Stomach (tissue), 9 donors: ENCODE measurements around the gene TPCN2. TPM values are rescaled to one million over a fixed set of nuclear protein-coding genes. Genes with fewer than 3 reads are reported as not detected.

ENCODE experiments used
- DNase-seq, 2 donors: peaks; one replicate each; pipeline versions ENCODE4 v3.0.0 to v3.0.0-alpha.2; 2013 to 2019
- H3K27ac ChIP-seq, 5 donors: fragments of 200-600 bp in 4 of 5; sonication (generic) in 4 of 5; one replicate each; pipeline ENCODE4 v1.5.1; 2013 to 2019; ENCODE audit warnings: mild to moderate bottlenecking in 1 of 5, moderate library complexity in 1 of 5
- H3K27me3 ChIP-seq, 3 donors: fragments of 200-600 bp; sonication (generic); one replicate each; pipeline ENCODE4 v1.5.1; 2017 to 2019; ENCODE audit warnings: mixed run types in 1 of 3
- H3K36me3 ChIP-seq, 4 donors: fragments of 200-600 bp; sonication (generic); 1 replicate in 3 of 4; 2 replicates in 1 of 4; pipeline ENCODE4 v1.5.1; 2016 to 2019
- H3K4me1 ChIP-seq, 4 donors: fragments of 200-600 bp; sonication (generic); one replicate each; pipeline ENCODE4 v1.5.1; 2016 to 2019
- H3K4me3 ChIP-seq, 4 donors: fragments of 200-600 bp; sonication (generic) in 3 of 4; one replicate each; pipeline ENCODE4 v1.5.1; 2016 to 2019; ENCODE audit warnings: mild to moderate bottlenecking in 1 of 4
- H3K9me3 ChIP-seq, 4 donors: fragments of 200-600 bp; sonication (generic); one replicate each; pipeline ENCODE4 v1.5.1; 2016 to 2019
- CTCF ChIP-seq, 7 experiments: fragments of 450-650 bp in 4 of 7; fragments of 200-600 bp in 3 of 7; sonication (generic) in 3 of 7; IDR thresholded peaks; one replicate each; pipeline ENCODE4 v1.5.1; 2016 to 2019; ENCODE audit warnings: antibody characterized with exemption in 7 of 7, control low read depth in 2 of 7, mild to moderate bottlenecking in 1 of 7
- EP300 ChIP-seq: sonication (generic); formaldehyde crosslinking; IDR thresholded peaks from one replicate; pipeline ENCODE4 v1.6.1; 2017; ENCODE audit warnings: antibody characterized with exemption
- POLR2A ChIP-seq, 4 donors: fragments of 450-650 bp; IDR thresholded peaks; one replicate each; pipeline ENCODE4 v1.6.1; 2016; ENCODE audit warnings: antibody characterized with exemption in 4 of 4, control low read depth in 2 of 4, mild to moderate bottlenecking in 1 of 4, moderate library complexity in 1 of 4
- POLR2AphosphoS5 ChIP-seq, 3 donors: sonication (generic); formaldehyde crosslinking; IDR thresholded peaks; one replicate each; pipeline ENCODE4 v1.6.1; 2016; ENCODE audit warnings: antibody characterized with exemption in 3 of 3
- WGBS, 5 donors: extraction: QIAGEN DNeasy Blood & Tissue Kit in 3 of 5; methylation state at CpG; one replicate each; pipeline versions ENCODE4 v1.1.5 to v1.1.7; 2013 to 2018; 5-methylcytosine and 5-hydroxymethylcytosine counted together
- intact Hi-C: fragments of 100-400 bp; cut with DNase I; formaldehyde crosslinking; loops from one replicate; pipeline ENCODE4 v1.15.1; 2023; ENCODE audit warnings: low total_unique reads
- polyA plus RNA-seq, 3 donors: library from polyadenylated mRNA; stranded (reverse); fragments of 200-250 nt; gene quantifications; one replicate each; pipeline ENCODE4 v1.2.3, GENCODE V29; 2013
- total RNA-seq, 5 donors: library from RNA; depleted of rRNA; stranded (reverse); fragments of >200 nt; gene quantifications; one replicate each; pipeline versions ENCODE4 v1.1.0 to v1.2.3, GENCODE V29; 2014 to 2016
- donor health status: healthy with polysubstance abuse.
- donor health status: Bipolar disorder and iron deficiency.
- donor health status: healthy.

Gene TPCN2
- total and polyA plus RNA-seq, 8 donors: 6.4 to 66.1 (median 27.2) TPM

GRCh38 chr11:69003301-69003865 is 45.3 kb upstream of the TPCN2 start:
- WGBS, 5 donors: 70 to 93% (median 89%) methylated on average over 4 to 9 of the region's 9 CpGs
- peak overlapping the region in 4 of 5 donors; percentile 65 to 94 (median 83) for H3K27ac ChIP-seq
- TF ChIP-seq POLR2A (IDR thresholded peaks at IDR 0.05) (no peak), CTCF (IDR thresholded peaks at IDR 0.05) (no peak), EP300 (no peak), POLR2AphosphoS5 (IDR thresholded peaks at IDR 0.05) (no peak)
- no peak overlapping the region for H3K4me3 ChIP-seq
- no peaks in the 10 kb centered on the region for H3K9me3 ChIP-seq
- intact Hi-C loops: no loop called here
- peaks cover 14 to 34% (median 27%) of the 10 kb centered on the region in 4 donors for H3K36me3 ChIP-seq
- DNase-seq: peak in 1 of 2 donors; percentile 2
- no peaks in the 10 kb centered on the region for H3K27me3 ChIP-seq
- H3K4me1 ChIP-seq: peaks cover 12 to 99% (median 60%) of the 10 kb centered on the region in 4 donors

- intact Hi-C loops: no loop called here
- DNase-seq: no peak
- peaks cover 17 to 99% (median 58%) of the 10 kb centered on the region in 4 donors for H3K4me1 ChIP-seq
- no peaks in the 10 kb centered on the region for H3K27me3 ChIP-seq
- H3K9me3 ChIP-seq: no peaks in the 10 kb centered on the region
- WGBS, 5 donors: 80 to 93% (median 85%) methylated on average over 16 to 20 of the region's 20 CpGs
- TF ChIP-seq POLR2AphosphoS5 (IDR thresholded peaks at IDR 0.05) (no peak), POLR2A (IDR thresholded peaks at IDR 0.05) (no peak), CTCF (IDR thresholded peaks at IDR 0.05) (no peak), EP300 (no peak)
- H3K36me3 ChIP-seq: peaks cover 14 to 34% (median 27%) of the 10 kb centered on the region in 4 donors
- no peak overlapping the region for H3K4me3 ChIP-seq
- peak overlapping the region in 4 of 5 donors; percentile 65 to 94 (median 83) for H3K27ac ChIP-seq
Observed at GRCh38 chr11:69003866-69004367, 44.8 kb upstream of the TPCN2 start.

GRCh38 chr11:69004411-69005182 is 44.1 kb upstream of the TPCN2 start:
- TF ChIP-seq CTCF (IDR thresholded peaks at IDR 0.05) (no peak), POLR2AphosphoS5 (IDR thresholded peaks at IDR 0.05) (no peak), POLR2A (IDR thresholded peaks at IDR 0.05) (no peak), EP300 (no peak)
- no peak overlapping the region for H3K4me3 ChIP-seq
- peaks cover 24 to 99% (median 64%) of the 10 kb centered on the region in 4 donors for H3K4me1 ChIP-seq
- WGBS, 5 donors: 72 to 82% (median 82%) methylated on average over 8 to 13 of the region's 13 CpGs
- H3K27ac ChIP-seq: peak overlapping the region in 4 of 5 donors; percentile 65 to 94 (median 83)
- peak in 1 of 2 donors; percentile 2 for DNase-seq
- intact Hi-C loops: no loop called here
- H3K36me3 ChIP-seq: peaks cover 14 to 34% (median 27%) of the 10 kb centered on the region in 4 donors
- no peaks in the 10 kb centered on the region for H3K9me3 ChIP-seq
- H3K27me3 ChIP-seq: peaks cover 0 to 5% (median 0%) of the 10 kb centered on the region in 3 donors

- no peaks in the 10 kb centered on the region for H3K9me3 ChIP-seq
- H3K27me3 ChIP-seq: peaks cover 0 to 11% (median 0%) of the 10 kb centered on the region in 3 donors
- H3K4me3 ChIP-seq: no peak overlapping the region
- peaks cover 14 to 34% (median 27%) of the 10 kb centered on the region in 4 donors for H3K36me3 ChIP-seq
- peaks cover 30 to 99% (median 67%) of the 10 kb centered on the region in 4 donors for H3K4me1 ChIP-seq
- DNase-seq: peak in 1 of 2 donors; percentile 2
- 88 to 92% (median 91%) methylated on average over 27 of the region's 27 CpGs for whole genome bisulfite sequencing, 5 donors
- peak overlapping the region in 4 of 5 donors; percentile 65 to 94 (median 83) for H3K27ac ChIP-seq
- intact Hi-C loops: no loop called here
- TF ChIP-seq POLR2A (IDR thresholded peaks at IDR 0.05) (no peak), CTCF (IDR thresholded peaks at IDR 0.05) (no peak), POLR2AphosphoS5 (IDR thresholded peaks at IDR 0.05) (no peak), EP300 (no peak)
Observed at GRCh38 chr11:69005183-69005630, 43.5 kb upstream of the TPCN2 start.
